SW480 (cell line): ENCODE measurements around the gene UMAD1.

Experiments used
- DNase-seq: peaks from one replicate; pipeline ENCODE4 v3.0.0-alpha.2; 2016; ENCODE audit warnings: low spot score

The UMAD1 gene

GRCh38 chr7:7895004-7895650, 254.6 kb downstream of the UMAD1 start:
- no peak for DNase-seq

- no peak for DNase-seq
These were observed 255.2 kb downstream of the UMAD1 start for GRCh38 chr7:7895754-7896153.

GRCh38 chr7:7897509-7897908, 257.0 kb downstream of the UMAD1 start:
- DNase-seq, result no peak

- DNase-seq, result no peak
These were observed 257.5 kb downstream of the UMAD1 start for GRCh38 chr7:7897949-7898515.

- no peak for DNase-seq
These were observed 262.3 kb downstream of the UMAD1 start for GRCh38 chr7:7902845-7903244.

- DNase-seq, result no peak
These were observed 266.8 kb downstream of the UMAD1 start for GRCh38 chr7:7907306-7907705.

GRCh38 chr7:7908622-7909145, 268.1 kb downstream of the UMAD1 start:
- no peak for DNase-seq

- DNase-seq, result no peak
These were observed 268.8 kb downstream of the UMAD1 start for GRCh38 chr7:7909376-7909775.

GRCh38 chr7:7911369-7912123, 271.0 kb downstream of the UMAD1 start:
- DNase-seq, result peak; percentile 95

- no peak for DNase-seq
These were observed 272.4 kb downstream of the UMAD1 start for GRCh38 chr7:7912937-7913336.

GRCh38 chr7:7913504-7913903, 273.0 kb downstream of the UMAD1 start:
- no peak for DNase-seq

GRCh38 chr7:7914547-7914946, 274.0 kb downstream of the UMAD1 start:
- DNase-seq, result no peak

- DNase-seq, result no peak
These were observed 275.5 kb downstream of the UMAD1 start for GRCh38 chr7:7916064-7916463.

GRCh38 chr7:7917593-7917992, 277.0 kb downstream of the UMAD1 start:
- DNase-seq, result no peak

- DNase-seq, result no peak
These were observed 278.3 kb downstream of the UMAD1 start for GRCh38 chr7:7918736-7919448.

GRCh38 chr7:7919449-7919945, 278.9 kb downstream of the UMAD1 start:
- DNase-seq, result no peak

- DNase-seq, result no peak
These were observed 279.5 kb downstream of the UMAD1 start for GRCh38 chr7:7920056-7920455.

- DNase-seq, result peak; percentile 41
These were observed 279.9 kb downstream of the UMAD1 start for GRCh38 chr7:7920481-7920880.

GRCh38 chr7:7921830-7922229, 281.3 kb downstream of the UMAD1 start:
- DNase-seq, result no peak

GRCh38 chr7:7922684-7923385, 282.3 kb downstream of the UMAD1 start:
- no peak for DNase-seq

- no peak for DNase-seq
These were observed 283.3 kb downstream of the UMAD1 start for GRCh38 chr7:7923818-7924217.

- no peak for DNase-seq
These were observed 283.8 kb downstream of the UMAD1 start for GRCh38 chr7:7924303-7924702.
